ENCODE results near the gene HAUS5. TPM values are rescaled to one million over a fixed set of nuclear protein-coding genes. Genes with fewer than 3 reads are reported as not detected.

Gene HAUS5
- total RNA-seq, 1 experiment from 2014 or later, result 31.7 TPM

GRCh38 chr19:35669566-35669965 is 57.0 kb downstream of the HAUS5 start:
- RAD21 ChIA-PET (ENCODE audit: low non-redundant PET in 1 of 2, low total read pairs in 2 of 2, uncharacterized antibody in 2 of 2, unreplicated experiment in 2 of 2), result no interaction called here
- POLR2A ChIA-PET, result no interaction called here
- Histone ChIP-seq H3K9me3 (ENCODE audit: control insufficient read depth in 1 of 2, insufficient read depth in 1 of 2, low read depth in 1 of 2, low read length in 2 of 2) (no peaks in the 10 kb centered on the region), H3K9me2 (ENCODE audit: insufficient read depth) (no peaks in the 10 kb centered on the region), H3K4me2 (ENCODE audit: low read length) (no peak overlapping the region), H3K79me2 (ENCODE audit: insufficient read depth, low read length) (no peaks in the 10 kb centered on the region), H3K36me3 (ENCODE audit: control insufficient read depth in 1 of 2, insufficient read depth in 2 of 2, low read length in 2 of 2) (no peaks in the 10 kb centered on the region), H3K4me3 (replicated peaks in 1 of 2; ENCODE audit: low read depth in 1 of 2, low read length in 2 of 2) (no peak overlapping the region), H4K20me1 (ENCODE audit: insufficient read depth) (no peaks in the 10 kb centered on the region), H2AFZ (ENCODE audit: low read depth, low read length, poor library complexity, severe bottlenecking) (no peak overlapping the region), H3K27me3 (ENCODE audit: insufficient read depth, low read length) (peaks cover 5% of the 10 kb centered on the region; the same call in 1 of the 2 replicates), H3K9ac (ENCODE audit: low read length) (no peak overlapping the region), H3K4me1 (ENCODE audit: control insufficient read depth in 1 of 2, insufficient read depth in 2 of 2, low read length in 2 of 2) (peaks cover 2 to 17% of the 10 kb centered on the region in 2 experiments; a peak in 2 of 4 replicates), H3K27ac (ENCODE audit: low read depth, low read length) (no peak overlapping the region)
- no peak for TF ChIP-seq FOSL1 (IDR thresholded peaks at IDR 0.05; ENCODE audit: low read depth)
- TF ChIP-seq, protein P1, sequence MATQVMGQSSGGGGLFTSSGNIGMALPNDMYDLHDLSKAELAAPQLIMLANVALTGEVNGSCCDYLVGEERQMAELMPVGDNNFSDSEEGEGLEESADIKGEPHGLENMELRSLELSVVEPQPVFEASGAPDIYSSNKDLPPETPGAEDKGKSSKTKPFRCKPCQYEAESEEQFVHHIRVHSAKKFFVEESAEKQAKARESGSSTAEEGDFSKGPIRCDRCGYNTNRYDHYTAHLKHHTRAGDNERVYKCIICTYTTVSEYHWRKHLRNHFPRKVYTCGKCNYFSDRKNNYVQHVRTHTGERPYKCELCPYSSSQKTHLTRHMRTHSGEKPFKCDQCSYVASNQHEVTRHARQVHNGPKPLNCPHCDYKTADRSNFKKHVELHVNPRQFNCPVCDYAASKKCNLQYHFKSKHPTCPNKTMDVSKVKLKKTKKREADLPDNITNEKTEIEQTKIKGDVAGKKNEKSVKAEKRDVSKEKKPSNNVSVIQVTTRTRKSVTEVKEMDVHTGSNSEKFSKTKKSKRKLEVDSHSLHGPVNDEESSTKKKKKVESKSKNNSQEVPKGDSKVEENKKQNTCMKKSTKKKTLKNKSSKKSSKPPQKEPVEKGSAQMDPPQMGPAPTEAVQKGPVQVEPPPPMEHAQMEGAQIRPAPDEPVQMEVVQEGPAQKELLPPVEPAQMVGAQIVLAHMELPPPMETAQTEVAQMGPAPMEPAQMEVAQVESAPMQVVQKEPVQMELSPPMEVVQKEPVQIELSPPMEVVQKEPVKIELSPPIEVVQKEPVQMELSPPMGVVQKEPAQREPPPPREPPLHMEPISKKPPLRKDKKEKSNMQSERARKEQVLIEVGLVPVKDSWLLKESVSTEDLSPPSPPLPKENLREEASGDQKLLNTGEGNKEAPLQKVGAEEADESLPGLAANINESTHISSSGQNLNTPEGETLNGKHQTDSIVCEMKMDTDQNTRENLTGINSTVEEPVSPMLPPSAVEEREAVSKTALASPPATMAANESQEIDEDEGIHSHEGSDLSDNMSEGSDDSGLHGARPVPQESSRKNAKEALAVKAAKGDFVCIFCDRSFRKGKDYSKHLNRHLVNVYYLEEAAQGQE (IDR thresholded peaks at IDR 0.05; ENCODE audit: low read depth), result no peak
- TF ChIP-seq EZH2 (IDR thresholded peaks at IDR 0.05), result no peak
- TF ChIP-seq SP1 (IDR thresholded peaks at IDR 0.05; ENCODE audit: low read depth), result no peak
- no peak for TF ChIP-seq MAX (IDR thresholded peaks at IDR 0.05)
- TF ChIP-seq ZFX (IDR thresholded peaks at IDR 0.05), result no peak
- no peak for TF ChIP-seq RAD21 (IDR thresholded peaks at IDR 0.05; ENCODE audit: low read depth)
- no peak for TF ChIP-seq CEBPB (IDR thresholded peaks at IDR 0.05; ENCODE audit: low read depth)
- TF ChIP-seq, protein P2, sequence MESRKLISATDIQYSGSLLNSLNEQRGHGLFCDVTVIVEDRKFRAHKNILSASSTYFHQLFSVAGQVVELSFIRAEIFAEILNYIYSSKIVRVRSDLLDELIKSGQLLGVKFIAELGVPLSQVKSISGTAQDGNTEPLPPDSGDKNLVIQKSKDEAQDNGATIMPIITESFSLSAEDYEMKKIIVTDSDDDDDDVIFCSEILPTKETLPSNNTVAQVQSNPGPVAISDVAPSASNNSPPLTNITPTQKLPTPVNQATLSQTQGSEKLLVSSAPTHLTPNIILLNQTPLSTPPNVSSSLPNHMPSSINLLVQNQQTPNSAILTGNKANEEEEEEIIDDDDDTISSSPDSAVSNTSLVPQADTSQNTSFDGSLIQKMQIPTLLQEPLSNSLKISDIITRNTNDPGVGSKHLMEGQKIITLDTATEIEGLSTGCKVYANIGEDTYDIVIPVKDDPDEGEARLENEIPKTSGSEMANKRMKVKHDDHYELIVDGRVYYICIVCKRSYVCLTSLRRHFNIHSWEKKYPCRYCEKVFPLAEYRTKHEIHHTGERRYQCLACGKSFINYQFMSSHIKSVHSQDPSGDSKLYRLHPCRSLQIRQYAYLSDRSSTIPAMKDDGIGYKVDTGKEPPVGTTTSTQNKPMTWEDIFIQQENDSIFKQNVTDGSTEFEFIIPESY (IDR thresholded peaks at IDR 0.05; ENCODE audit: extremely low read depth, insufficient replicate concordance, low read length), result no peak
- TF ChIP-seq POLR2A (IDR thresholded peaks at IDR 0.05; ENCODE audit: borderline replicate concordance, extremely low read depth, insufficient read depth, insufficient read length), result no peak
- TF ChIP-seq EZH2phosphoT487 (IDR thresholded peaks at IDR 0.05; ENCODE audit: borderline replicate concordance), result no peak
- no peak for TF ChIP-seq ELF1 (IDR thresholded peaks at IDR 0.05; ENCODE audit: borderline replicate concordance, low read depth)
- no peak for TF ChIP-seq TCF7L2 (IDR thresholded peaks at IDR 0.05; ENCODE audit: borderline replicate concordance, extremely low read depth, insufficient read depth, insufficient read length)
- no peak for TF ChIP-seq SRF (IDR thresholded peaks at IDR 0.05; ENCODE audit: low read depth)
- no peak for TF ChIP-seq CBX3 (IDR thresholded peaks at IDR 0.05; ENCODE audit: low read depth)
- intact Hi-C loops (cut with micrococcal nuclease), result no loop called here
- DNase-seq (ENCODE audit: low read depth, low spot score) (no peak), ATAC-seq (no peak)
- CTCF ChIA-PET, result no interaction called here
- no TSS peak for BruUV-seq (replicated peaks)
